Endodermal cell (in vitro differentiated cells): ENCODE results near the gene WDR27. TPM values are rescaled to one million over a fixed set of nuclear protein-coding genes. Genes with fewer than 3 reads are reported as not detected.
"Not testable (repeated sequence)": the region's sequence is repeated elsewhere in the genome, so short reads cannot be mapped to it uniquely, and the experiment has no call there.

Experiments
- DNase-seq: peaks from one replicate; pipeline ENCODE4 v3.0.0-alpha.2; 2017
- H3K27ac ChIP-seq: 2 replicates; pipeline ENCODE4 v1.5.1; 2013; ENCODE audit warnings: mild to moderate bottlenecking, low read depth, low read length, moderate library complexity
- H3K27me3 ChIP-seq: 2 replicates; pipeline ENCODE4 v1.6.1; 2013; ENCODE audit warnings: mild to moderate bottlenecking, low read length, moderate library complexity; ENCODE audit not compliant: insufficient read depth, control insufficient read depth, poor library complexity, severe bottlenecking
- H3K36me3 ChIP-seq: 2 replicates; pipeline ENCODE4 v1.7.0; 2013; ENCODE audit warnings: mild to moderate bottlenecking, low read length, moderate library complexity; ENCODE audit not compliant: control insufficient read depth, insufficient read depth
- H3K4me1 ChIP-seq: one replicate; pipeline ENCODE4 v1.7.0; 2013; ENCODE audit warnings: low read length; ENCODE audit not compliant: control insufficient read depth, insufficient read depth
- H3K4me3 ChIP-seq: 2 replicates; pipeline ENCODE4 v1.5.1; 2013; ENCODE audit warnings: mild to moderate bottlenecking, low read length, moderate library complexity
- H3K9ac ChIP-seq: 2 replicates; pipeline ENCODE4 v1.6.1; 2013; ENCODE audit warnings: mild to moderate bottlenecking, low read length, moderate library complexity; ENCODE audit not compliant: poor library complexity, severe bottlenecking; ENCODE audit errors: extremely low read depth
- H3K9me3 ChIP-seq: 2 replicates; pipeline ENCODE4 v1.6.1; 2013; ENCODE audit warnings: mild to moderate bottlenecking, low read length, moderate library complexity; ENCODE audit not compliant: control insufficient read depth
- H3K27ac Mint-ChIP-seq: 2 replicates; pipeline ENCODE4 v1.8.0; 2020; ENCODE audit warnings: mixed read lengths
- H3K27me3 Mint-ChIP-seq: 2 replicates; pipeline ENCODE4 v1.8.0; 2021; ENCODE audit warnings: mild to moderate bottlenecking, mixed read lengths; ENCODE audit not compliant: insufficient read depth
- H3K36me3 Mint-ChIP-seq: 2 replicates; pipeline ENCODE4 v1.8.0; 2020; ENCODE audit warnings: low read depth, mixed read lengths
- H3K4me1 Mint-ChIP-seq: 2 replicates; pipeline ENCODE4 v1.8.0; 2020; ENCODE audit warnings: mixed read lengths
- H3K4me3 Mint-ChIP-seq: 2 replicates; pipeline ENCODE4 v1.8.0; 2020; ENCODE audit warnings: mild to moderate bottlenecking, moderate library complexity, mixed read lengths
- H3K9me3 Mint-ChIP-seq: 2 replicates; pipeline ENCODE4 v1.8.0; 2020; ENCODE audit warnings: mild to moderate bottlenecking, mixed read lengths
- WGBS, 2 experiments: methylation state at CpG; one replicate each; pipeline versions ENCODE4 v1.1.5 to v1.1.7; 2013; ENCODE audit warnings: missing lambda C conversion rate in 2 of 2, mixed read lengths in 1 of 2; ENCODE audit not compliant: insufficient coverage in 1 of 2, insufficient read length in 1 of 2; 5-methylcytosine and 5-hydroxymethylcytosine counted together
- total RNA-seq, 2 donors: library from RNA; stranded (reverse); fragmentation: NEBNext Ultra II Directional in 1 of 2; extraction: Animal tissue kit (Norgen Biotek cat#: 25700) in 1 of 2; gene quantifications; 2 replicates in 1 of 2; 3 replicates in 1 of 2; pipeline ENCODE4 v1.2.1, GENCODE V29; 2021
- TF ChIP-seq, protein P1 (sequence below): fragments of 200-600 bp; sonication (generic); conservative IDR thresholded peaks from 2 replicates; pipeline ENCODE4 v1.5.0; 2021; ENCODE audit warnings: antibody characterized with exemption, mild to moderate bottlenecking

WDR27 gene
- total RNA-seq, 2 donors from 2014 or later: 94.4 to 110 TPM

DNA sequence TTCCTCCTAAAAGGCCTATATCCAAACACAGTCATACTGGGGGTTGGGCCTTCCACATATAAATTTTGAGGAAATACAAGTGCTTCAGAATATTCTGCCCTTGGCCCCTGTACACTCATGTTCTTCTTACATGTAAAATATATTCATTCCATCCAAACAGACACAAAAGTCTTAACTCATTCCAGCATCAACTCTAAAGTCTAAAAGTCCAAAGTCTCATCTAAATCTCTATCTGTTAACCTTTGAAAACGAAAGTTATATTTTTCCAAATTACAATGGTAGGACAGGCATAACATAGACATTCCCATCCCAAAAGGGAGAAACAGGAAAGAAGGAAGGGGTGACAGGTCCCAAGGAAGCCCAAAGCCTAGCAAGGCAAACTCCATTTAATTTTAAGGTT is 232.8 kb downstream of the WDR27 start:
- Histone ChIP-seq H3K27me3 (no peaks in the 10 kb centered on the region), H3K4me3 (no peak overlapping the region), H3K4me1 (no peaks in the 10 kb centered on the region), H3K9ac (no peak overlapping the region), H3K9me3 (peaks cover 72% of the 10 kb centered on the region), H3K27ac (no peak overlapping the region), H3K36me3 (peaks cover 2% of the 10 kb centered on the region)
- peaks cover 78% of the 10 kb centered on the region for H3K9me3 Mint-ChIP-seq
- TF ChIP-seq, protein P1, sequence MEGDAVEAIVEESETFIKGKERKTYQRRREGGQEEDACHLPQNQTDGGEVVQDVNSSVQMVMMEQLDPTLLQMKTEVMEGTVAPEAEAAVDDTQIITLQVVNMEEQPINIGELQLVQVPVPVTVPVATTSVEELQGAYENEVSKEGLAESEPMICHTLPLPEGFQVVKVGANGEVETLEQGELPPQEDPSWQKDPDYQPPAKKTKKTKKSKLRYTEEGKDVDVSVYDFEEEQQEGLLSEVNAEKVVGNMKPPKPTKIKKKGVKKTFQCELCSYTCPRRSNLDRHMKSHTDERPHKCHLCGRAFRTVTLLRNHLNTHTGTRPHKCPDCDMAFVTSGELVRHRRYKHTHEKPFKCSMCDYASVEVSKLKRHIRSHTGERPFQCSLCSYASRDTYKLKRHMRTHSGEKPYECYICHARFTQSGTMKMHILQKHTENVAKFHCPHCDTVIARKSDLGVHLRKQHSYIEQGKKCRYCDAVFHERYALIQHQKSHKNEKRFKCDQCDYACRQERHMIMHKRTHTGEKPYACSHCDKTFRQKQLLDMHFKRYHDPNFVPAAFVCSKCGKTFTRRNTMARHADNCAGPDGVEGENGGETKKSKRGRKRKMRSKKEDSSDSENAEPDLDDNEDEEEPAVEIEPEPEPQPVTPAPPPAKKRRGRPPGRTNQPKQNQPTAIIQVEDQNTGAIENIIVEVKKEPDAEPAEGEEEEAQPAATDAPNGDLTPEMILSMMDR: no peak
- 94% methylated on average over 1 of the region's 1 CpG; no CpG with 5 or more reads in 1 of the 2 experiments for WGBS, 2 experiments
- DNase-seq: no peak
- H3K36me3 Mint-ChIP-seq: peaks cover 32% of the 10 kb centered on the region
- no peak overlapping the region for H3K4me3 Mint-ChIP-seq
- no peaks in the 10 kb centered on the region for H3K4me1 Mint-ChIP-seq
- no peak overlapping the region for H3K27ac Mint-ChIP-seq
- H3K27me3 Mint-ChIP-seq: no peaks in the 10 kb centered on the region

DNA sequence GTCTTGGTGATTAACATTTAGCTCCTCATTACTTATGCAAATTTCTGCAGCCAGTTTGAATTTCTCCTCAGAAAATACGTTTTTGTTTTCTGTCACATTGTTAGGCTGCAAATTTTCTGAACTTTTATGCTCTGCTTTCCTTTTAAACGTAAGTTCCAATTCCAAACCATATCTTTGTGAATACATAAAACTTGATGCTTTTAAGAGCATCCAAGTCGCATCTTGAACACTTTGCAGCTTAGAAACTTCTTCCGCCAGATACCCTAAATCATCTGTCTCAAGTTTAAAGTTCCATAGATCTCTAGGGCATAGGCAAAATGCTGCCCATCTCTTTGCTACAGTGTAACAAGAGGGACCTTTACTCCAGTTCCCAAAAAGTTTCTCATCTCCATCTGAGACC is 234.1 kb downstream of the WDR27 start:
- Mint-ChIP-seq H3K36me3 (peaks cover 22% of the 10 kb centered on the region), H3K9me3 (peaks cover 65% of the 10 kb centered on the region)
- H3K27ac Mint-ChIP-seq, H3K36me3 ChIP-seq, H3K27me3 ChIP-seq, H3K4me1 ChIP-seq, H3K4me3 ChIP-seq, H3K4me1 Mint-ChIP-seq, DNase-seq, H3K27me3 Mint-ChIP-seq, H3K27ac ChIP-seq, H3K9ac ChIP-seq, H3K4me3 Mint-ChIP-seq: not testable (repeated sequence)
- WGBS, 2 experiments: 89 to 95% methylated on average over 4 of the region's 4 CpGs
- peaks cover 59% of the 10 kb centered on the region for H3K9me3 ChIP-seq

DNA sequence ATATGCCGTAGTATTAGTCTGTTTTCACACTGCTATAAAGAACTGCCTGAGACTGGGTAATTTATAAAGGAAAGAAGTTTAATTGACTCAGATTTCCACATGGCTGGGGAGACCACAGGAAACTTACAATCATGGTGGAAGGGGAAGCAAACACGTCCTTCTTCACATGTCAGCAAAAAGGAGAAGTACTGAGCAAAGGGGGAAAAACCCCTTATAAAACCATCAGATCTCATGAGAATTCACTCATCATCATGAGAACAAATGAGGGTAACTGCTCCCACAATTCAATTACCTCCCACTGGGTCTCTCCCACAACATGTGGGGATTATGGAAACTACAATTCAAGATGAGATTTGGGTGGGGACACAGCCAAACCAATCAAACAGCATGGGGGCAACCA is 235.6 kb downstream of the WDR27 start:
- WGBS, 2 experiments: 94% methylated on average over 2 of the region's 2 CpGs; no CpG with 5 or more reads in 1 of the 2 experiments
- H3K4me3 ChIP-seq, H3K9ac ChIP-seq, H3K4me1 ChIP-seq, H3K4me3 Mint-ChIP-seq, H3K27me3 Mint-ChIP-seq, DNase-seq, H3K27ac ChIP-seq, H3K36me3 ChIP-seq, H3K4me1 Mint-ChIP-seq, H3K27ac Mint-ChIP-seq, H3K27me3 ChIP-seq: not testable (repeated sequence)
- Mint-ChIP-seq H3K36me3 (peaks cover 22% of the 10 kb centered on the region), H3K9me3 (peaks cover 63% of the 10 kb centered on the region)
- peaks cover 46% of the 10 kb centered on the region for H3K9me3 ChIP-seq

DNA sequence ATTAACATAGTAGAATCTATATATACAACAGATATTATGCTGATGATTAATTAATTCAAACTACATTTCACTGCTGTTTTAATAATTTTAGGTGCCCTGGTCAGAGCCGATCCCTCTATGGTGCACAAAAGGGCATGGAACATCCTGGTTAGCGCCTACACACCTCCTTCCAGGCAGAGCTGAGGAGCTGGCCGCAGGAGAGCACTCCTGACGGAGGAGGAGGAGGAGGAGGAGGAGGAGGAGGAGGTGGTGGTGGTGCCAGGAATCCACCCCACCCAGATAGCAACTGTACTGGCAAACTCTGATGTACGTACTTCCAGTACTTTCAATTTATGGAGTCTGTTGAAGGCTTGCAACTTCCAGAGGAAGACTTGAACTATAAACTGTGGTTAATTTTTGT is 244.1 kb downstream of the WDR27 start:
- H3K27ac ChIP-seq: no peak overlapping the region
- Mint-ChIP-seq H3K27ac (no peak overlapping the region), H3K36me3 (peaks cover 8% of the 10 kb centered on the region), H3K4me3 (no peak overlapping the region), H3K9me3 (peaks cover 13% of the 10 kb centered on the region), H3K4me1 (peaks cover 6% of the 10 kb centered on the region), H3K27me3 (no peaks in the 10 kb centered on the region)
- peaks cover 14% of the 10 kb centered on the region for H3K9me3 ChIP-seq
- H3K4me3 ChIP-seq: no peak overlapping the region
- H3K36me3 ChIP-seq: no peaks in the 10 kb centered on the region
- 92% methylated on average over 3 of the region's 5 CpGs; no CpG with 5 or more reads in 1 of the 2 experiments for whole genome bisulfite sequencing, 2 experiments
- no peak for DNase-seq
- H3K9ac ChIP-seq: no peak overlapping the region
- no peaks in the 10 kb centered on the region for H3K4me1 ChIP-seq
- H3K27me3 ChIP-seq: no peaks in the 10 kb centered on the region
- TF ChIP-seq, protein P1: no peak
